DOHH2 (cell line): ENCODE measurements around the gene UNC45A.

Experiments
- H3F3A ChIP-seq: fragments of 200-600 bp; sonication (generic), shearing (Covaris generic); 2 replicates; pipeline ENCODE4 v1.6.0; 2016; ENCODE audit warnings: antibody characterized with exemption, mild to moderate bottlenecking; ENCODE audit not compliant: control insufficient read depth, insufficient read depth
- H3K27ac ChIP-seq: fragments of 200-600 bp; sonication (generic); 2 replicates; pipeline ENCODE4 v1.5.1; 2014; ENCODE audit warnings: low read depth, mild to moderate bottlenecking, low read length, moderate library complexity
- H3K27me3 ChIP-seq: fragments of 200-600 bp; sonication (generic); 2 replicates; pipeline ENCODE4 v1.6.1; 2014; ENCODE audit warnings: mild to moderate bottlenecking, low read length, mixed read lengths; ENCODE audit not compliant: control insufficient read depth
- H3K36me3 ChIP-seq: fragments of 200-600 bp; sonication (generic); 2 replicates; pipeline ENCODE4 v1.6.1; 2014; ENCODE audit warnings: mild to moderate bottlenecking, low read length, moderate library complexity, mixed read lengths; ENCODE audit not compliant: control insufficient read depth
- H3K4me1 ChIP-seq: fragments of 200-600 bp; sonication (generic); 2 replicates; pipeline ENCODE4 v1.6.1; 2014; ENCODE audit warnings: mild to moderate bottlenecking, low read length, mixed read lengths; ENCODE audit not compliant: control insufficient read depth
- H3K4me2 ChIP-seq: fragments of 200-600 bp; sonication (generic); 2 replicates; pipeline ENCODE4 v1.6.0; 2014; ENCODE audit warnings: mild to moderate bottlenecking, low read length, moderate library complexity
- H3K4me3 ChIP-seq: fragments of 200-600 bp; sonication (generic); 2 replicates; pipeline ENCODE4 v1.5.1; 2014; ENCODE audit warnings: mild to moderate bottlenecking, low read length, mixed read lengths
- H3K79me2 ChIP-seq: fragments of 200-600 bp; sonication (generic); 2 replicates; pipeline ENCODE4 v1.6.1; 2014; ENCODE audit warnings: mild to moderate bottlenecking, low read length, mixed read lengths; ENCODE audit not compliant: control insufficient read depth
- H3K9me2 ChIP-seq: fragments of 200-600 bp; sonication (generic); replicated peaks from 2 replicates; pipeline ENCODE4 v1.6.1; 2014; ENCODE audit warnings: mild to moderate bottlenecking, low read length, mixed read lengths; ENCODE audit not compliant: control insufficient read depth
- H3K9me3 ChIP-seq: fragments of 200-600 bp; sonication (generic); 2 replicates; pipeline ENCODE4 v1.6.1; 2014; ENCODE audit warnings: antibody characterized with exemption, low read length, mixed read lengths; ENCODE audit not compliant: control insufficient read depth, insufficient read depth
- H4K20me1 ChIP-seq: fragments of 200-600 bp; sonication (generic); 2 replicates; pipeline ENCODE4 v1.6.0; 2014; ENCODE audit warnings: low read depth, mild to moderate bottlenecking, antibody characterized with exemption, low read length, moderate library complexity; ENCODE audit not compliant: control insufficient read depth, insufficient read depth
- CTCF ChIP-seq: fragments of 200-600 bp; sonication (generic); IDR thresholded peaks from one replicate; pipeline ENCODE4 v1.5.1; 2014; ENCODE audit warnings: antibody characterized with exemption, mild to moderate bottlenecking, low read depth, low read length; ENCODE audit not compliant: poor library complexity, severe bottlenecking
- EZH2phosphoT487 ChIP-seq: fragments of 200-600 bp; sonication (generic); IDR thresholded peaks from 2 replicates; pipeline ENCODE4 v1.6.1; 2017; ENCODE audit warnings: borderline replicate concordance, mild to moderate bottlenecking, antibody characterized with exemption, low read length, moderate library complexity, mixed read lengths

UNC45A gene

GRCh38 chr15:90967206-90967605 is 32.1 kb downstream of the UNC45A start:
- Histone ChIP-seq H3K79me2 (peaks cover 22% of the 10 kb centered on the region), H3K9me2 (no peaks in the 10 kb centered on the region), H3K4me1 (no peaks in the 10 kb centered on the region), H4K20me1 (peaks cover 7% of the 10 kb centered on the region; the same call in 1 of the 2 replicates), H3K27me3 (no peaks in the 10 kb centered on the region), H3K4me2 (no peak overlapping the region), H3F3A (peaks cover 39% of the 10 kb centered on the region), H3K9me3 (no peaks in the 10 kb centered on the region), H3K4me3 (no peak overlapping the region), H3K36me3 (peaks cover 85% of the 10 kb centered on the region), H3K27ac (no peak overlapping the region)
- TF ChIP-seq CTCF = no peak
- TF ChIP-seq EZH2phosphoT487 = no peak

GRCh38 chr15:90968434-90968833 is 33.3 kb downstream of the UNC45A start:
- H3K4me1 ChIP-seq = no peaks in the 10 kb centered on the region
- H3K9me2 ChIP-seq = no peaks in the 10 kb centered on the region
- H3K36me3 ChIP-seq = peaks cover 84% of the 10 kb centered on the region
- no peak overlapping the region for H3K4me3 ChIP-seq
- H3K27me3 ChIP-seq = no peaks in the 10 kb centered on the region
- TF ChIP-seq CTCF (no peak), EZH2phosphoT487 (no peak)
- no peak overlapping the region for H3K4me2 ChIP-seq
- H3F3A ChIP-seq = peaks cover 28% of the 10 kb centered on the region; the same call in 1 of the 2 replicates
- peaks cover 3% of the 10 kb centered on the region; the same call in 1 of the 2 replicates for H4K20me1 ChIP-seq
- no peaks in the 10 kb centered on the region for H3K9me3 ChIP-seq
- H3K27ac ChIP-seq = no peak overlapping the region
- H3K79me2 ChIP-seq = peaks cover 14% of the 10 kb centered on the region

- Histone ChIP-seq H3K4me1 (no peaks in the 10 kb centered on the region), H3K27me3 (no peaks in the 10 kb centered on the region), H3K4me3 (no peak overlapping the region), H3K36me3 (peaks cover 86% of the 10 kb centered on the region), H3K27ac (no peak overlapping the region), H3K9me3 (no peaks in the 10 kb centered on the region), H3F3A (peaks cover 23% of the 10 kb centered on the region; the same call in 1 of the 2 replicates), H3K79me2 (peaks cover 3% of the 10 kb centered on the region; the same call in 1 of the 2 replicates), H4K20me1 (no peaks in the 10 kb centered on the region), H3K4me2 (no peak overlapping the region), H3K9me2 (no peaks in the 10 kb centered on the region)
- TF ChIP-seq CTCF = no peak
- TF ChIP-seq EZH2phosphoT487 = no peak
These were observed 35.2 kb downstream of the UNC45A start for GRCh38 chr15:90970274-90970673.
